LHCN-M2 (cell line): ENCODE measurements around the gene SQSTM1. TPM values are rescaled to one million over a fixed set of nuclear protein-coding genes. Genes with fewer than 3 reads are reported as not detected.

ENCODE experiments used
- total RNA-seq: library from RNA; depleted of rRNA; stranded (reverse); fragments of >200 nt; gene quantifications from 2 replicates; pipeline ENCODE4 v1.2.3, GENCODE V29; 2014; rRNA removed

Gene SQSTM1
- total RNA-seq, 1 experiment from 2014 or later, result 548 TPM

Other genes starting within 250 kb of the SQSTM1 start
- gene HNRNPH1, start 197.2 kb upstream of the SQSTM1 start, total RNA-seq, result 374 and 422 TPM in 2 replicates
- gene CBY3, start 139.9 kb upstream of the SQSTM1 start, total RNA-seq, result not detected in 2 replicates
- gene CANX, start 121.9 kb upstream of the SQSTM1 start, total RNA-seq, result 440 and 478 TPM in 2 replicates
- gene MAML1, start 88.1 kb upstream of the SQSTM1 start, total RNA-seq, result 10.0 and 11.7 TPM in 2 replicates
- gene LTC4S, start 26.9 kb upstream of the SQSTM1 start, total RNA-seq, result not detected in 2 replicates
- 150 and 157 TPM in 2 replicates for gene MGAT4B, start 14.0 kb upstream of the SQSTM1 start, total RNA-seq
- gene MRNIP, start 37.9 kb downstream of the SQSTM1 start, total RNA-seq, result 12.5 and 15.3 TPM in 2 replicates
- gene TBC1D9B, start 87.0 kb downstream of the SQSTM1 start, total RNA-seq, result 75.3 and 77.7 TPM in 2 replicates